ENCODE data around the gene TPM3. TPM values are rescaled to one million over a fixed set of nuclear protein-coding genes. Genes with fewer than 3 reads are reported as not detected.
A peak's percentile ranks its signal among the peaks of the same experiment; 100 is the strongest.
"Not testable (repeated sequence)": the region's sequence is repeated elsewhere in the genome, so short reads cannot be mapped to it uniquely, and the experiment has no call there.

Gene TPM3
- total RNA-seq, 1 experiment from 2014 or later: 847 TPM

GRCh38 chr1:154142358-154142757 lies 49.5 kb downstream of the TPM3 start:
- no peaks in the 10 kb centered on the region for H3K36me3 ChIP-seq
- no peaks in the 10 kb centered on the region for H3K4me1 ChIP-seq (replicated peaks)
- H3K9me3 ChIP-seq (replicated peaks): no peaks in the 10 kb centered on the region
- no peak for DNase-seq (ENCODE audit: low read depth in 1 of 2, low spot score in 2 of 2)
- no peak overlapping the region for H3K4me3 ChIP-seq
- no peaks in the 10 kb centered on the region for H3K27me3 ChIP-seq (replicated peaks)
- no peak overlapping the region for H3K27ac ChIP-seq

DNA sequence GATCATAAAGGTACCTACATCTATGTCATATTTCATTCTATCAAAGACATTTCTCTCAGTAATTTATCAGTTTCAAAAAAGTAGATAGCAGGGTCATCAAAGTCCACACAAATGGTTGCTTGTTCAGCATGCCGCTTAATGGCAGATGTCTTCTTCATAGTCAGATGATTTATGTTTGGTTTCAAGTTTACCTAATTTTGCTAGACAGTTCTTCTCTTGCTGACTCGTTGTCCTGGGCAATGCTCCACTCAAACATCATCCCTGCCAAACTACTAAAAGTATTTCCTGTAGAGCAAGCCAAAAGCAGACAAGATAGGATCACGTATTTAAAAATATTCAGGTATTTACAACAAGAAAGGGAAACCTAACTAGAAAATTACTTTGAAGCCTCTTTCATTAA lies 50.7 kb downstream of the TPM3 start:
- H3K9me3 ChIP-seq (replicated peaks): no peaks in the 10 kb centered on the region
- no peak overlapping the region for H3K27ac ChIP-seq
- no peak for DNase-seq (ENCODE audit: low read depth in 1 of 2, low spot score in 2 of 2)
- H3K4me1 ChIP-seq (replicated peaks): no peaks in the 10 kb centered on the region
- no peaks in the 10 kb centered on the region for H3K36me3 ChIP-seq
- no peaks in the 10 kb centered on the region for H3K27me3 ChIP-seq (replicated peaks)
- no peak overlapping the region for H3K4me3 ChIP-seq

GRCh38 chr1:154137888-154138287 lies 54.0 kb downstream of the TPM3 start:
- DNase-seq (ENCODE audit: low read depth in 1 of 2, low spot score in 2 of 2): no peak

DNA sequence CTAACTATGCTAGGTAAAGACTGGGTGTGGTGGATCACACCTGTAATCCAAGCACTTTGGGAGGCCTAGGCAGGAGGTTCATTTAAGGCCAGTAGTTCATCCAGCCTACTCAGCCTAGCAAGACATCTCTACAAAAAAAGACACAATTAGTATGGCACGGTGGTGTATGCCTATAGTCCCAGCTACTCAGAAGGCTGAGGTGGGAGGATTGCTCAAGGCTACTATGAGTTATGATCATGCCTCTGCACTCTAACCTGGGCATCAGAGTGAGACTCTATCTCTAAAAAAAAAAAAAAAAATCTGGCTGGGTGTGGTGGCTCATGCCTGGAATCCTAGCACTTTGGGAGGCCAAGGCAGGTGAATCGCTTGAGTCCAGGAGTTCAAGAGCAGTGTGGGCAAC lies 58.6 kb downstream of the TPM3 start:
- no peaks in the 10 kb centered on the region for H3K27me3 ChIP-seq (replicated peaks)
- DNase-seq (ENCODE audit: low read depth in 1 of 2, low spot score in 2 of 2): no peak
- no peaks in the 10 kb centered on the region for H3K9me3 ChIP-seq (replicated peaks)
- H3K4me1 ChIP-seq (replicated peaks): peaks cover 9% of the 10 kb centered on the region
- H3K27ac ChIP-seq: no peak overlapping the region
- H3K4me3 ChIP-seq: no peak overlapping the region
- no peaks in the 10 kb centered on the region for H3K36me3 ChIP-seq

More at GRCh38 chr1:154137888-154138287, 54.0 kb downstream of the TPM3 start:
- Histone ChIP-seq H3K36me3 (no peaks in the 10 kb centered on the region), H3K9me3 (replicated peaks) (no peaks in the 10 kb centered on the region), H3K4me1 (replicated peaks) (no peaks in the 10 kb centered on the region), H3K27me3 (replicated peaks) (no peaks in the 10 kb centered on the region), H3K27ac (no peak overlapping the region), H3K4me3 (no peak overlapping the region)

DNA sequence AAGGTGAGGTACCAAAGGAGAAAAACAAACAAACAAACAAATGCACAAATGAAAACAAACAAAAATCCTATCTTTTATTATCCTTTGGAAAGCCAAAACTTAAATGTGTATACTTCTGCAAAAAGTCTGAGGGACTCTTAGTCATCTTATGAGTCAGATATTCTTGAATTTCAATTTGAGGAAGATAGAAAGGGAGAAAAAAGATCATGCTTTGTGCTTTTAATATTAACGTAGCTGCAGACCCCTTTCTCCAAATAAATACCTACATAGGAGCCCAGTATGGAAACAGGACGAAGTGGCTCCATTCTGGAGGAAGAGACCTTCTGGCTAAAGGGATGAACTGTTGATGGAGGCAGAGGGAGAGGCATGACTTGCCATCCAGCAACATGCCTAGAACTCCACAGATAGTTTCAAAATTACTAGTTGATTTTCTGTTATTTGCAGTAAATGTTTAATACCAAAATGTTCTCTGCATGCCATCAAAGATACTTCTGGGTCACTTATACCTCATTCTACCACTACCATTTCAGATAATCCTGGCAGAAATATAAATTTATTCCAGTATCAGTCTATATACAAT lies 62.4 kb downstream of the TPM3 start:
- Histone ChIP-seq H3K36me3 (no peaks in the 10 kb centered on the region), H3K4me1 (replicated peaks) (peaks cover 9% of the 10 kb centered on the region), H3K4me3 (no peak overlapping the region), H3K9me3 (replicated peaks) (no peaks in the 10 kb centered on the region), H3K27ac (no peak overlapping the region), H3K27me3 (replicated peaks) (no peaks in the 10 kb centered on the region)
- peak in 1 of 2 experiments; percentile 16 for DNase-seq (ENCODE audit: low read depth in 1 of 2, low spot score in 2 of 2)

DNA sequence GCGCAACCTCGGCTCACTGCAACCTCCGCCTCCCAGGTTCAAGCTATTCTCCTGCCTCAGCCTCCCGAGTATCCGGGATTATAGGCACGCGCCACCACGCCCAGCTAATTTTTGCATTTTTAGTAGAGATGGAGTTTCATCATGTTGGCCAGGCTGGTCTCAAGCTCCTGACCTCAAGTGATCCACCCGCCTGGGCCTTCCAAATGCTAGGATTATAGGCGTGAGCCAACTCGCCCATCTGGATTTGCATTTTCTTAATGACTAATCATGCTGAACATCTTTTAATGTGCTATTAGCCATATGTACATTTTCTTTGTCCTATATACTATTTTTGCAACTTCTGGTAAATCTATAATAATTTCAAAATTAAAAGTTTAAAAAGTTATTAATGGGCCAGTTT lies 68.7 kb downstream of the TPM3 start:
- H3K4me3 ChIP-seq; H3K4me1 ChIP-seq (replicated peaks); H3K27me3 ChIP-seq (replicated peaks); DNase-seq (ENCODE audit: low read depth in 1 of 2, low spot score in 2 of 2); H3K9me3 ChIP-seq (replicated peaks); H3K27ac ChIP-seq; H3K36me3 ChIP-seq: not testable (repeated sequence)

DNA sequence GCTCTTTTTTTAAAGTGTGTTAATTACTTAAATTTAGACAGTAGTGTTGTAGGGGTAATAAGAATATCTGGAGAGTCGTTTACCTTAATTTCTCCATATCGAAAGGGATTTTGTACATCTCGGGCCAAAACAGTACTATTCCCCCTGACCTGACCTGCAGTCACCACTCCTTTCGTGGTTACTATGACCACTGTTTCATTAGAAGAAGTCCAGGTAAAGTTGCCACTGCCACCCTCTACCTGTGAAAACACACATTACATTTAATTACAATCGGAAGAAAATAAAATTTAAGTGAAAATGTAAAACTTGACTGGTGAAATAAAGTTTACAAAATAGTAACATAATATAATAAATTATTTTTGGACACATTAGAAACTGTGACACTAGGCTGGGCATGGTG lies 74.3 kb downstream of the TPM3 start:
- H3K36me3 ChIP-seq: no peaks in the 10 kb centered on the region
- DNase-seq (ENCODE audit: low read depth in 1 of 2, low spot score in 2 of 2): no peak
- H3K4me3 ChIP-seq: no peak overlapping the region
- H3K27ac ChIP-seq: no peak overlapping the region
- H3K4me1 ChIP-seq (replicated peaks): no peaks in the 10 kb centered on the region
- no peaks in the 10 kb centered on the region for H3K9me3 ChIP-seq (replicated peaks)
- H3K27me3 ChIP-seq (replicated peaks): peaks cover 6% of the 10 kb centered on the region; the same call in 1 of the 2 replicates

DNA sequence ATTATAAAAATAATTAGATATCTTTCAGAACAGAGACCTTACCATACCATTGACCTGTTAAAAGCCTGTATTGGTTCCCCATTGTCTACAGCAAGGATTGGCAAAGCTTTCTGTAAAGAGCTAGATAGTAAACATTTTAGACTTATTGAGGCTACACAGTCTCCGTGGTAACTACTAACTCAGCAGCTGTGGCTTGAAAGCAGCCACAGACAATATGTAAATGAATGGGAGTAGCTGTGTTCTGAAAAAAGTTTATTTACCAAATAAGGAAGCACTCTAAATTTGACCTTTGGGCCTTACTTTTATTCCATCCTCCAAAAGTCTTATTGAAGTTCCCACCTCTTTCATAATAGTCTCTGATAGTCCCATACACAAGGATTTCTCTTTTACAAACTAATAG lies 76.7 kb downstream of the TPM3 start:
- no peaks in the 10 kb centered on the region for H3K36me3 ChIP-seq
- H3K9me3 ChIP-seq (replicated peaks): no peaks in the 10 kb centered on the region
- DNase-seq (ENCODE audit: low read depth in 1 of 2, low spot score in 2 of 2): no peak
- no peak overlapping the region for H3K27ac ChIP-seq
- no peaks in the 10 kb centered on the region for H3K4me1 ChIP-seq (replicated peaks)
- H3K4me3 ChIP-seq: no peak overlapping the region
- peaks cover 6% of the 10 kb centered on the region; the same call in 1 of the 2 replicates for H3K27me3 ChIP-seq (replicated peaks)

Other genes with a start within 250 kb of the TPM3 start
- 3.9 and 12.6 TPM in 2 replicates for gene DENND4B, start 245.4 kb downstream of the TPM3 start, total RNA-seq (2014; rRNA removed; shearing (Covaris generic))
- gene CRTC2, start 233.5 kb downstream of the TPM3 start, total RNA-seq (2014; rRNA removed; shearing (Covaris generic)): 10.0 and 10.3 TPM in 2 replicates
- gene SLC39A1, start 228.6 kb downstream of the TPM3 start, total RNA-seq (2014; rRNA removed; shearing (Covaris generic)): 141 and 153 TPM in 2 replicates
- gene CREB3L4, start 224.2 kb downstream of the TPM3 start, total RNA-seq (2014; rRNA removed; shearing (Covaris generic)): 3.2 and 4.0 TPM in 2 replicates
- gene JTB, start 214.4 kb downstream of the TPM3 start, total RNA-seq (2014; rRNA removed; shearing (Covaris generic)): 232 and 279 TPM in 2 replicates
- gene RAB13, start 205.8 kb downstream of the TPM3 start, total RNA-seq (2014; rRNA removed; shearing (Covaris generic)): 33.5 and 36.2 TPM in 2 replicates
- gene RPS27, start 201.3 kb downstream of the TPM3 start, total RNA-seq (2014; rRNA removed; shearing (Covaris generic)): 1,681 and 2,337 TPM in 2 replicates
- not detected in 2 replicates for gene NUP210L, start 37.0 kb downstream of the TPM3 start, total RNA-seq (2014; rRNA removed; shearing (Covaris generic))
- not detected in 2 replicates for gene CFAP141, start 14.2 kb upstream of the TPM3 start, total RNA-seq (2014; rRNA removed; shearing (Covaris generic))
- gene UBAP2L, start 28.9 kb upstream of the TPM3 start, total RNA-seq (2014; rRNA removed; shearing (Covaris generic)): 83.4 and 92.1 TPM in 2 replicates
- gene HAX1, start 80.5 kb upstream of the TPM3 start, total RNA-seq (2014; rRNA removed; shearing (Covaris generic)): 175 and 184 TPM in 2 replicates
- gene AQP10, start 129.0 kb upstream of the TPM3 start, total RNA-seq (2014; rRNA removed; shearing (Covaris generic)): not detected in 2 replicates
- gene ATP8B2, start 133.4 kb upstream of the TPM3 start, total RNA-seq (2014; rRNA removed; shearing (Covaris generic)): 36.9 and 77.8 TPM in 2 replicates
- gene IL6R, start 213.2 kb upstream of the TPM3 start, total RNA-seq (2014; rRNA removed; shearing (Covaris generic)): 22.4 and 32.6 TPM in 2 replicates